Measurements from ENCODE around the gene SEC23A. TPM values are rescaled to one million over a fixed set of nuclear protein-coding genes. Genes with fewer than 3 reads are reported as not detected.

SEC23A gene
- total and polyA plus RNA-seq, 2 of the 13 experiments (the other 11 are each of a cell fraction or from before 2014, with no cell fraction given), result 403 to 887 TPM

- no peaks in the 10 kb centered on the region for H3K4me1 ChIP-seq (ENCODE audit: insufficient read depth, low read length)
- ATAC-seq (no peak), FAIRE-seq (no peak), DNase-seq (ENCODE audit: low spot score) (no peak)
- H3K9me3 ChIP-seq (ENCODE audit: low read length), result no peaks in the 10 kb centered on the region
- peaks cover 27 to 78% of the 10 kb centered on the region in 2 experiments for H3K36me3 ChIP-seq (replicated peaks in 1 of 2; ENCODE audit: control insufficient read depth in 1 of 2, insufficient read depth in 2 of 2, low read length in 2 of 2)
- in situ Hi-C loops (cut with HindIII; ENCODE audit: extremely low pct_ligation_motif_present, low pct_unique_long_range_greater_than_20kb) (no loop called here), intact Hi-C loops (cut with micrococcal nuclease; ENCODE audit: unreplicated experiment) (no loop called here)
- POLR2A ChIA-PET, result interaction anchor here (0.8 to 1.1 kb wide), 2 partner anchors 9 to 52 kb away, joined by 3 to 5 read pairs; partner anchors contain the start of genes GEMIN2 and PNN
- CTCF ChIA-PET (ENCODE audit: low intra/inter-chr PET ratio, low total read pairs), result no interaction called here
- no peak overlapping the region for H3K27ac ChIP-seq (ENCODE audit: extremely low read length, insufficient read depth, low read length)
- H3K79me2 ChIP-seq (ENCODE audit: insufficient read depth, low read length), result no peaks in the 10 kb centered on the region
- H2AFZ ChIP-seq (ENCODE audit: low read length), result no peak overlapping the region
- WGBS (ENCODE audit: low lambda C conversion rate), result 95% methylated on average over 3 of the region's 3 CpGs
- TF ChIP-seq KDM6A (CRISPR knock-in tag; IDR thresholded peaks at IDR 0.05; ENCODE audit: low read depth), result no peak
- no peak for TF ChIP-seq TFAP4 (IDR thresholded peaks at IDR 0.05; ENCODE audit: borderline replicate concordance, low read depth)
- TF ChIP-seq ZNF225 (CRISPR knock-in tag; IDR thresholded peaks at IDR 0.05), result no peak
- TF ChIP-seq ZNF879 (CRISPR knock-in tag; IDR thresholded peaks at IDR 0.05), result no peak
- no peak for TF ChIP-seq ZNF33B (CRISPR knock-in tag; IDR thresholded peaks at IDR 0.05)
- no peak for TF ChIP-seq THAP9 (CRISPR knock-in tag; IDR thresholded peaks at IDR 0.05; ENCODE audit: borderline replicate concordance)
- TF ChIP-seq KAT8 (CRISPR knock-in tag; IDR thresholded peaks at IDR 0.05), result no peak
- no peak for TF ChIP-seq BCL3 (CRISPR knock-in tag; IDR thresholded peaks at IDR 0.05)
- no peak overlapping the region for H3K9ac ChIP-seq (ENCODE audit: insufficient read depth, low read depth, low read length)
- no peaks in the 10 kb centered on the region for H3K27me3 ChIP-seq (ENCODE audit: control insufficient read depth in 1 of 2, insufficient read depth in 2 of 2, low read length in 2 of 2)
- no peak overlapping the region for H3K4me3 ChIP-seq (replicated peaks in 1 of 3; ENCODE audit: insufficient read depth in 1 of 3, low read depth in 2 of 3, low read length in 3 of 3)
- no peaks in the 10 kb centered on the region for H4K20me1 ChIP-seq (ENCODE audit: insufficient read depth, low read length)
- no peak overlapping the region for H3K4me2 ChIP-seq (ENCODE audit: low read depth, low read length)
- no TSS peak for BruUV-seq (replicated peaks)
Measured at GRCh38 chr14:39122330-39123138, 19.5 kb upstream of the SEC23A start.
